ENCODE measurements around the gene ACO2. TPM values are rescaled to one million over a fixed set of nuclear protein-coding genes. Genes with fewer than 3 reads are reported as not detected.

Gene ACO2
- polyA plus RNA-seq, 1 of the 3 experiments (the other 2 are of a cell fraction): 47.0 TPM

DNA sequence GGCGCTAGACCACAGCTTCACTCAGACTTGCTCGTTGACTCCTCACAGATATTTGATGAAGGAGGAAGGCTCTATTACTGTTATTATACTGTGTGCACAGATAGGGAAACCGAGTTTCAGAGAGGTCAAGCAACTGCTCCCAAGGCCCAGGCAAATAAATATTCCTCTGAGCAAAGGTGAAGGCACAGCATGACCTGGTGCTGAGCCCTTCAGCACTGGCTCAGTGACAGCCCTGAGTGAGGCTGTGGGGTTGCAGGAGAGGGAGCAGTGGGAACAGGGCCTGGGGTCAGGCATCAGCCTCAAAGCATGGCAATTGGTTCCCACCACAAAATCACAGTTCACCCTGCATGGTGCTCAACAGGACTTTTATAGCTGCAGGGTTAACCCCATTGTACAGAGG, 68.3 kb downstream of the ACO2 start:
- Histone ChIP-seq H3K79me2 (ENCODE audit: insufficient read depth) (peaks cover 32% of the 10 kb centered on the region), H2AFZ (ENCODE audit: low read depth) (no peak overlapping the region), H3K9me3 (no peaks in the 10 kb centered on the region), H3K4me1 (ENCODE audit: control insufficient read depth in 1 of 2, insufficient read depth in 2 of 2, low read depth in 1 of 2, low read length in 1 of 2) (no peaks in the 10 kb centered on the region; a peak in 1 of 4 replicates), H3K36me3 (replicated peaks in 1 of 2; ENCODE audit: control insufficient read depth in 1 of 2, insufficient read depth in 2 of 2, low read length in 1 of 2) (no peaks in the 10 kb centered on the region), H3F3A (replicated peaks; ENCODE audit: insufficient read depth) (no peaks in the 10 kb centered on the region), H3K27me3 (ENCODE audit: insufficient read depth) (no peaks in the 10 kb centered on the region), H3K4me2 (no peak overlapping the region), H3K27ac (ENCODE audit: low read depth in 2 of 2, low read length in 1 of 2) (no peak overlapping the region), H3K4me3 (ENCODE audit: low read depth in 2 of 2, low read length in 1 of 2) (no peak overlapping the region), H4K20me1 (ENCODE audit: insufficient read depth) (0 out of 2 replicates have a peak, but pooled peaks cover 4% of the 10 kb centered on the region), H3K9me2 (no peaks in the 10 kb centered on the region), H3K9ac (no peak overlapping the region)
- CTCF ChIA-PET: no interaction called here
- POLR2A ChIA-PET: no interaction called here
- no peak for DNase-seq
- TF ChIP-seq FOXJ3 (CRISPR knock-in tag; IDR thresholded peaks at IDR 0.05) (no peak), MEF2A (IDR thresholded peaks at IDR 0.05; ENCODE audit: borderline replicate concordance, low read depth) (no peak), ELF1 (IDR thresholded peaks at IDR 0.05) (no peak)
- 100% methylated on average over 1 of the region's 3 CpGs for WGBS (ENCODE audit: low lambda C conversion rate)

DNA sequence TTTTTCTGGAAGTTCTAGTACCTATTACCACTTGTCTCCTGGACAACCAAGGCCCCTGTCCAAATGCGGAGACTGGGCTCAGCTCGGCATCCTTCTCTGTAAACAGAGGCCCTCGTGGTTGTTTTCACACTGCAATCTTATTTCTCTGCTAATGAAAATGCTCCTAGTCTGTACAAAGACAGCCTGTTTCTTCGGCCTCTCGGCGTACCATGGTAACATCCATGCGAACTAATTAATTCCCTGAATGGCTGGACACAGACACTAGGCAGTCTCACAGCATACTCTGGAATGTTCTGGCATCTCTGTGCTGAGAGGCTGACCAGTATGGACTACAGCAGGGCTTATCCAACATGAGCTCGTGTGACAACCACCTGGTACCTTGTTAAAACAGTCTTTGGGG, 69.7 kb downstream of the ACO2 start:
- POLR2A ChIA-PET: no interaction called here
- CTCF ChIA-PET: no interaction called here

DNA sequence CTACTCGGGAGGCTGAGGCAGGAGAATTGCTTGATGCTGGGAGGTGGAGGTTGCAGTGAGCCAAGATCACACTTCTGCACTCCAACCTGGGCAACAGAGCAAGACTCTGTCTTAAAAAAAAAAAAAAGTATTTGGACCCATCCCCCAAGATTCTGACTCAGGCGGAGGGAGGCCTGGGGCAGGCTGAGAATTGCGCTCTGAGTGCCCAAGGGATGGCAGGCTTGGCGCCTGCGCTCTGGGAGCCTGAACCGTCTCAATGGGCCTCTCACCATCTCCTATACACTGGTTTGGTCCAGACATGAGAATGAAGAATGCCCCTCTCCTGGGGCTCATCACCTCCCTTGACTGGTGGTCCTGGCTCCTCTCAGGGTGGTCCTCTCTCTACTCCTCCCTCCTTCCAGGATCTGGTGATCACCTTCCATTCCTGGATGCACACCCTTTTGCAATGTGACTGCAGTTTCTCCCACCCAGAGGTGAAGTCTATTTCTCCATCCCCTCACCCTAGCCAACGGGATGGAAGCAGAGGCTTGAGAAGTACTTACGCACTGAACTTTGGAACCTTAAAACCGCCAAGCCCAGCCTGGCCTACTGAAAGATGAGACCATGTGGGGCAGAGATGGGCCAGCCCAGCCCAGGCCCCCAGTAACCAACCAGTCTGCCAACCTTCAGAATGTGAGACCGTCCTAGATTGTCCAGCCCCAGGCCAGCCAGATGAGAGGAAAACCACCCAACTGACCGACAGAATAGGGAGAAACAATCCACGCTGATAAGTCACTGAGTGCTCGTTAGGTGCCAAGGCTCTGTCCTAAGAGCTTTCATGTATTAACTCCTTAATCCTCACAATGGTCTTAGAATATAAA, 70.5 kb downstream of the ACO2 start:
- ChIA-PET POLR2A (no interaction called here), CTCF (interaction anchor here (2.2 kb wide), 1 partner anchor 58 kb away, joined by 12 read pairs; no protein-coding TSS in a partner anchor)
- Histone ChIP-seq H3K9ac (no peak overlapping the region), H4K20me1 (ENCODE audit: insufficient read depth) (peaks cover 18% of the 10 kb centered on the region; the same call in 1 of the 2 replicates), H3K27me3 (ENCODE audit: insufficient read depth) (no peaks in the 10 kb centered on the region), H2AFZ (ENCODE audit: low read depth) (no peak overlapping the region), H3K4me3 (ENCODE audit: low read depth in 2 of 2, low read length in 1 of 2) (no peak overlapping the region), H3K9me2 (no peaks in the 10 kb centered on the region), H3K79me2 (ENCODE audit: insufficient read depth) (peaks cover 50% of the 10 kb centered on the region), H3K9me3 (no peaks in the 10 kb centered on the region), H3K4me2 (no peak overlapping the region), H3K36me3 (replicated peaks in 1 of 2; ENCODE audit: control insufficient read depth in 1 of 2, insufficient read depth in 2 of 2, low read length in 1 of 2) (no peaks in the 10 kb centered on the region), H3K27ac (ENCODE audit: low read depth in 2 of 2, low read length in 1 of 2) (no peak overlapping the region), H3F3A (replicated peaks; ENCODE audit: insufficient read depth) (no peaks in the 10 kb centered on the region), H3K4me1 (ENCODE audit: control insufficient read depth in 1 of 2, insufficient read depth in 2 of 2, low read depth in 1 of 2, low read length in 1 of 2) (peaks cover 4% of the 10 kb centered on the region in 2 experiments; a peak in 2 of 4 replicates)
- DNase-seq: no peak
- 100% methylated on average over 4 of the region's 13 CpGs for WGBS (ENCODE audit: low lambda C conversion rate)
- TF ChIP-seq YY1 (IDR thresholded peaks at IDR 0.05; ENCODE audit: low read depth) (no peak), TCF12 (IDR thresholded peaks at IDR 0.05) (no peak), EZH2phosphoT487 (IDR thresholded peaks at IDR 0.05; ENCODE audit: borderline replicate concordance, low read depth) (no peak)
- TF ChIP-seq, protein P1, sequence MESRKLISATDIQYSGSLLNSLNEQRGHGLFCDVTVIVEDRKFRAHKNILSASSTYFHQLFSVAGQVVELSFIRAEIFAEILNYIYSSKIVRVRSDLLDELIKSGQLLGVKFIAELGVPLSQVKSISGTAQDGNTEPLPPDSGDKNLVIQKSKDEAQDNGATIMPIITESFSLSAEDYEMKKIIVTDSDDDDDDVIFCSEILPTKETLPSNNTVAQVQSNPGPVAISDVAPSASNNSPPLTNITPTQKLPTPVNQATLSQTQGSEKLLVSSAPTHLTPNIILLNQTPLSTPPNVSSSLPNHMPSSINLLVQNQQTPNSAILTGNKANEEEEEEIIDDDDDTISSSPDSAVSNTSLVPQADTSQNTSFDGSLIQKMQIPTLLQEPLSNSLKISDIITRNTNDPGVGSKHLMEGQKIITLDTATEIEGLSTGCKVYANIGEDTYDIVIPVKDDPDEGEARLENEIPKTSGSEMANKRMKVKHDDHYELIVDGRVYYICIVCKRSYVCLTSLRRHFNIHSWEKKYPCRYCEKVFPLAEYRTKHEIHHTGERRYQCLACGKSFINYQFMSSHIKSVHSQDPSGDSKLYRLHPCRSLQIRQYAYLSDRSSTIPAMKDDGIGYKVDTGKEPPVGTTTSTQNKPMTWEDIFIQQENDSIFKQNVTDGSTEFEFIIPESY (IDR thresholded peaks at IDR 0.05; ENCODE audit: borderline replicate concordance, low read depth): no peak
- TF ChIP-seq, protein P2, sequence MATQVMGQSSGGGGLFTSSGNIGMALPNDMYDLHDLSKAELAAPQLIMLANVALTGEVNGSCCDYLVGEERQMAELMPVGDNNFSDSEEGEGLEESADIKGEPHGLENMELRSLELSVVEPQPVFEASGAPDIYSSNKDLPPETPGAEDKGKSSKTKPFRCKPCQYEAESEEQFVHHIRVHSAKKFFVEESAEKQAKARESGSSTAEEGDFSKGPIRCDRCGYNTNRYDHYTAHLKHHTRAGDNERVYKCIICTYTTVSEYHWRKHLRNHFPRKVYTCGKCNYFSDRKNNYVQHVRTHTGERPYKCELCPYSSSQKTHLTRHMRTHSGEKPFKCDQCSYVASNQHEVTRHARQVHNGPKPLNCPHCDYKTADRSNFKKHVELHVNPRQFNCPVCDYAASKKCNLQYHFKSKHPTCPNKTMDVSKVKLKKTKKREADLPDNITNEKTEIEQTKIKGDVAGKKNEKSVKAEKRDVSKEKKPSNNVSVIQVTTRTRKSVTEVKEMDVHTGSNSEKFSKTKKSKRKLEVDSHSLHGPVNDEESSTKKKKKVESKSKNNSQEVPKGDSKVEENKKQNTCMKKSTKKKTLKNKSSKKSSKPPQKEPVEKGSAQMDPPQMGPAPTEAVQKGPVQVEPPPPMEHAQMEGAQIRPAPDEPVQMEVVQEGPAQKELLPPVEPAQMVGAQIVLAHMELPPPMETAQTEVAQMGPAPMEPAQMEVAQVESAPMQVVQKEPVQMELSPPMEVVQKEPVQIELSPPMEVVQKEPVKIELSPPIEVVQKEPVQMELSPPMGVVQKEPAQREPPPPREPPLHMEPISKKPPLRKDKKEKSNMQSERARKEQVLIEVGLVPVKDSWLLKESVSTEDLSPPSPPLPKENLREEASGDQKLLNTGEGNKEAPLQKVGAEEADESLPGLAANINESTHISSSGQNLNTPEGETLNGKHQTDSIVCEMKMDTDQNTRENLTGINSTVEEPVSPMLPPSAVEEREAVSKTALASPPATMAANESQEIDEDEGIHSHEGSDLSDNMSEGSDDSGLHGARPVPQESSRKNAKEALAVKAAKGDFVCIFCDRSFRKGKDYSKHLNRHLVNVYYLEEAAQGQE (IDR thresholded peaks at IDR 0.05; ENCODE audit: low read depth, low read length): no peak
- TF ChIP-seq, protein P3, sequence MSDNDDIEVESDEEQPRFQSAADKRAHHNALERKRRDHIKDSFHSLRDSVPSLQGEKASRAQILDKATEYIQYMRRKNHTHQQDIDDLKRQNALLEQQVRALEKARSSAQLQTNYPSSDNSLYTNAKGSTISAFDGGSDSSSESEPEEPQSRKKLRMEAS (IDR thresholded peaks at IDR 0.05; ENCODE audit: low read depth): no peak

More for the DNA sequence above, 69.7 kb downstream of the ACO2 start:
- Histone ChIP-seq H3K79me2 (ENCODE audit: insufficient read depth) (peaks cover 46% of the 10 kb centered on the region), H3K9me3 (no peaks in the 10 kb centered on the region), H3K4me1 (ENCODE audit: control insufficient read depth in 1 of 2, insufficient read depth in 2 of 2, low read depth in 1 of 2, low read length in 1 of 2) (peaks cover 4% of the 10 kb centered on the region in 2 experiments; a peak in 2 of 4 replicates), H3K36me3 (replicated peaks in 1 of 2; ENCODE audit: control insufficient read depth in 1 of 2, insufficient read depth in 2 of 2, low read length in 1 of 2) (no peaks in the 10 kb centered on the region), H3K27me3 (ENCODE audit: insufficient read depth) (no peaks in the 10 kb centered on the region), H3K4me2 (no peak overlapping the region), H3K27ac (ENCODE audit: low read depth in 2 of 2, low read length in 1 of 2) (no peak overlapping the region), H4K20me1 (ENCODE audit: insufficient read depth) (peaks cover 18% of the 10 kb centered on the region; the same call in 1 of the 2 replicates), H3K9ac (no peak overlapping the region), H3K9me2 (no peaks in the 10 kb centered on the region), H2AFZ (ENCODE audit: low read depth) (no peak overlapping the region), H3K4me3 (ENCODE audit: low read depth in 2 of 2, low read length in 1 of 2) (no peak overlapping the region), H3F3A (replicated peaks; ENCODE audit: insufficient read depth) (no peaks in the 10 kb centered on the region)
- TF ChIP-seq EP300 (IDR thresholded peaks at IDR 0.05; ENCODE audit: borderline replicate concordance in 1 of 2, low read depth in 1 of 2, low read length in 1 of 2) (no peak), ELF1 (IDR thresholded peaks at IDR 0.05) (no peak), GATA2 (CRISPR knock-in tag; IDR thresholded peaks at IDR 0.05) (no peak), POLR2AphosphoS5 (IDR thresholded peaks at IDR 0.05; ENCODE audit: low read depth, low read length) (no peak), FOSL2 (IDR thresholded peaks at IDR 0.05; ENCODE audit: borderline replicate concordance, low read depth) (no peak), TCF12 (IDR thresholded peaks at IDR 0.05) (no peak)
- TF ChIP-seq, protein P4, sequence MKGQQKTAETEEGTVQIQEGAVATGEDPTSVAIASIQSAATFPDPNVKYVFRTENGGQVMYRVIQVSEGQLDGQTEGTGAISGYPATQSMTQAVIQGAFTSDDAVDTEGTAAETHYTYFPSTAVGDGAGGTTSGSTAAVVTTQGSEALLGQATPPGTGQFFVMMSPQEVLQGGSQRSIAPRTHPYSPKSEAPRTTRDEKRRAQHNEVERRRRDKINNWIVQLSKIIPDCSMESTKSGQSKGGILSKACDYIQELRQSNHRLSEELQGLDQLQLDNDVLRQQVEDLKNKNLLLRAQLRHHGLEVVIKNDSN (IDR thresholded peaks at IDR 0.05; ENCODE audit: borderline replicate concordance, low read depth): no peak
- WGBS (ENCODE audit: low lambda C conversion rate): 100% methylated on average over 5 of the region's 8 CpGs
- no peak for DNase-seq
